Epithelial cell of proximal tubule (primary cell): Measurements from ENCODE around the gene EPHB2. TPM values are rescaled to one million over a fixed set of nuclear protein-coding genes. Genes with fewer than 3 reads are reported as not detected.

Source experiments
- DNase-seq: peaks from one replicate; pipeline ENCODE4 v3.0.0-alpha.2; 2011; ENCODE audit warnings: low read depth
- H3K4me3 ChIP-seq: 2 replicates; pipeline ENCODE4 v1.5.1; 2011; ENCODE audit warnings: low read depth, mild to moderate bottlenecking, low read length
- CTCF ChIP-seq: conservative IDR thresholded peaks from 2 replicates; pipeline ENCODE4 v1.5.1; 2012; ENCODE audit warnings: low read depth, mild to moderate bottlenecking, low read length
- total RNA-seq: library from RNA; depleted of rRNA; stranded (reverse); fragments of >200 nt; gene quantifications from 2 replicates; pipeline ENCODE4 v1.2.3, GENCODE V29; 2015

Gene EPHB2
- total RNA-seq, 1 donor from 2014 or later = 47.8 TPM

- no peak for DNase-seq
- TF ChIP-seq CTCF = no peak
Measured at GRCh38 chr1:22711591-22712501, 1.2 kb downstream of the EPHB2 start.

GRCh38 chr1:22712502-22713271 is 2.0 kb downstream of the EPHB2 start:
- no peak for DNase-seq
- no peak for TF ChIP-seq CTCF

More at GRCh38 chr1:22711591-22712501, 1.2 kb downstream of the EPHB2 start:
- H3K4me3 ChIP-seq = peak overlapping the region; percentile 64

GRCh38 chr1:22714455-22714854 is 3.8 kb downstream of the EPHB2 start:
- no peak for DNase-seq
- no peak overlapping the region for H3K4me3 ChIP-seq
- no peak for TF ChIP-seq CTCF

More at GRCh38 chr1:22712502-22713271, 2.0 kb downstream of the EPHB2 start:
- H3K4me3 ChIP-seq = peak overlapping the region; percentile 64

- no peak for TF ChIP-seq CTCF
- no peak overlapping the region for H3K4me3 ChIP-seq
- no peak for DNase-seq
Measured at GRCh38 chr1:22717037-22717760, 6.6 kb downstream of the EPHB2 start.

GRCh38 chr1:22721122-22721873 is 10.7 kb downstream of the EPHB2 start:
- no peak overlapping the region for H3K4me3 ChIP-seq
- no peak for TF ChIP-seq CTCF
- no peak for DNase-seq

- H3K4me3 ChIP-seq = no peak overlapping the region
- DNase-seq = no peak
- TF ChIP-seq CTCF = no peak
Measured at GRCh38 chr1:22722901-22723550, 12.4 kb downstream of the EPHB2 start.
